WTC11 (cell line): Measurements from ENCODE around the gene MAPK14.

Experiments
- CBFB ChIP-seq: sonication (generic); formaldehyde crosslinking; IDR thresholded peaks from 2 replicates; pipeline ENCODE4 v1.8.1; 2022; ENCODE audit warnings: mild to moderate bottlenecking, low read depth, missing genetic modification reagents
- CREB1 ChIP-seq: sonication (generic); formaldehyde crosslinking; IDR thresholded peaks from 2 replicates; pipeline ENCODE4 v1.8.0; 2023; ENCODE audit warnings: mild to moderate bottlenecking, missing genetic modification reagents
- CTCF ChIP-seq: fragments of 200-600 bp; IDR thresholded peaks from 2 replicates; pipeline ENCODE4 v1.8.0; 2022; ENCODE audit warnings: antibody characterized with exemption
- GABPB1 ChIP-seq: sonication (generic); formaldehyde crosslinking; IDR thresholded peaks from 2 replicates; pipeline ENCODE4 v1.8.1; 2023; ENCODE audit warnings: mild to moderate bottlenecking, missing genetic modification reagents
- MAX ChIP-seq: sonication (generic); formaldehyde crosslinking; IDR thresholded peaks from 2 replicates; pipeline ENCODE4 v1.8.0; 2022; ENCODE audit warnings: mild to moderate bottlenecking, missing genetic modification reagents
- NFYB ChIP-seq: sonication (generic); formaldehyde crosslinking; conservative IDR thresholded peaks from 2 replicates; pipeline ENCODE4 v1.8.0; 2022; ENCODE audit warnings: low read depth, missing genetic modification reagents

- TF ChIP-seq CTCF (no peak), MAX (CRISPR knock-in tag) (no peak), CREB1 (CRISPR knock-in tag) (no peak), CBFB (no peak), NFYB (CRISPR knock-in tag) (no peak), GABPB1 (no peak)
Measured at GRCh38 chr6:36136034-36136433, 108.4 kb downstream of the MAPK14 start.
